DOHH2 (cell line): Measurements from ENCODE around the gene ANKRD34A.

Experiments used
- H3F3A ChIP-seq: fragments of 200-600 bp; sonication (generic), shearing (Covaris generic); 2 replicates; pipeline ENCODE4 v1.6.0; 2016; ENCODE audit warnings: antibody characterized with exemption, mild to moderate bottlenecking; ENCODE audit not compliant: control insufficient read depth, insufficient read depth
- H3K27ac ChIP-seq: fragments of 200-600 bp; sonication (generic); 2 replicates; pipeline ENCODE4 v1.5.1; 2014; ENCODE audit warnings: low read depth, mild to moderate bottlenecking, low read length, moderate library complexity
- H3K27me3 ChIP-seq: fragments of 200-600 bp; sonication (generic); 2 replicates; pipeline ENCODE4 v1.6.1; 2014; ENCODE audit warnings: mild to moderate bottlenecking, low read length, mixed read lengths; ENCODE audit not compliant: control insufficient read depth
- H3K36me3 ChIP-seq: fragments of 200-600 bp; sonication (generic); 2 replicates; pipeline ENCODE4 v1.6.1; 2014; ENCODE audit warnings: mild to moderate bottlenecking, low read length, moderate library complexity, mixed read lengths; ENCODE audit not compliant: control insufficient read depth
- H3K4me1 ChIP-seq: fragments of 200-600 bp; sonication (generic); 2 replicates; pipeline ENCODE4 v1.6.1; 2014; ENCODE audit warnings: mild to moderate bottlenecking, low read length, mixed read lengths; ENCODE audit not compliant: control insufficient read depth
- H3K4me2 ChIP-seq: fragments of 200-600 bp; sonication (generic); 2 replicates; pipeline ENCODE4 v1.6.0; 2014; ENCODE audit warnings: mild to moderate bottlenecking, low read length, moderate library complexity
- H3K4me3 ChIP-seq: fragments of 200-600 bp; sonication (generic); 2 replicates; pipeline ENCODE4 v1.5.1; 2014; ENCODE audit warnings: mild to moderate bottlenecking, low read length, mixed read lengths
- H3K79me2 ChIP-seq: fragments of 200-600 bp; sonication (generic); 2 replicates; pipeline ENCODE4 v1.6.1; 2014; ENCODE audit warnings: mild to moderate bottlenecking, low read length, mixed read lengths; ENCODE audit not compliant: control insufficient read depth
- H3K9me2 ChIP-seq: fragments of 200-600 bp; sonication (generic); replicated peaks from 2 replicates; pipeline ENCODE4 v1.6.1; 2014; ENCODE audit warnings: mild to moderate bottlenecking, low read length, mixed read lengths; ENCODE audit not compliant: control insufficient read depth
- H3K9me3 ChIP-seq: fragments of 200-600 bp; sonication (generic); 2 replicates; pipeline ENCODE4 v1.6.1; 2014; ENCODE audit warnings: antibody characterized with exemption, low read length, mixed read lengths; ENCODE audit not compliant: control insufficient read depth, insufficient read depth
- H4K20me1 ChIP-seq: fragments of 200-600 bp; sonication (generic); 2 replicates; pipeline ENCODE4 v1.6.0; 2014; ENCODE audit warnings: low read depth, mild to moderate bottlenecking, antibody characterized with exemption, low read length, moderate library complexity; ENCODE audit not compliant: control insufficient read depth, insufficient read depth
- CTCF ChIP-seq: fragments of 200-600 bp; sonication (generic); IDR thresholded peaks from one replicate; pipeline ENCODE4 v1.5.1; 2014; ENCODE audit warnings: antibody characterized with exemption, mild to moderate bottlenecking, low read depth, low read length; ENCODE audit not compliant: poor library complexity, severe bottlenecking
- EZH2phosphoT487 ChIP-seq: fragments of 200-600 bp; sonication (generic); IDR thresholded peaks from 2 replicates; pipeline ENCODE4 v1.6.1; 2017; ENCODE audit warnings: borderline replicate concordance, mild to moderate bottlenecking, antibody characterized with exemption, low read length, moderate library complexity, mixed read lengths

ANKRD34A gene

GRCh38 chr1:145942871-145943270 lies 21.5 kb downstream of the ANKRD34A start:
- no peak for TF ChIP-seq CTCF
- TF ChIP-seq EZH2phosphoT487: no peak
- H3K4me2 ChIP-seq: no peak overlapping the region
- no peaks in the 10 kb centered on the region for H3K9me3 ChIP-seq
- no peaks in the 10 kb centered on the region for H3K9me2 ChIP-seq
- no peak overlapping the region for H3K4me3 ChIP-seq
- no peaks in the 10 kb centered on the region for H3K79me2 ChIP-seq
- no peak overlapping the region for H3K27ac ChIP-seq
- no peaks in the 10 kb centered on the region for H3K27me3 ChIP-seq
- no peaks in the 10 kb centered on the region for H3F3A ChIP-seq
- H3K4me1 ChIP-seq: no peaks in the 10 kb centered on the region; the same call in 1 of the 2 replicates
- peaks cover 35% of the 10 kb centered on the region for H3K36me3 ChIP-seq
- no peaks in the 10 kb centered on the region for H4K20me1 ChIP-seq

- Histone ChIP-seq H3K27ac (no peak overlapping the region), H3F3A (no peaks in the 10 kb centered on the region), H4K20me1 (no peaks in the 10 kb centered on the region), H3K4me3 (no peak overlapping the region), H3K9me3 (no peaks in the 10 kb centered on the region), H3K27me3 (no peaks in the 10 kb centered on the region), H3K36me3 (peaks cover 33% of the 10 kb centered on the region), H3K4me1 (no peaks in the 10 kb centered on the region; the same call in 1 of the 2 replicates), H3K9me2 (no peaks in the 10 kb centered on the region), H3K4me2 (no peak overlapping the region), H3K79me2 (no peaks in the 10 kb centered on the region)
- TF ChIP-seq CTCF (no peak), EZH2phosphoT487 (no peak)
Observed at GRCh38 chr1:145942405-145942804, 22.0 kb downstream of the ANKRD34A start.

- Histone ChIP-seq H4K20me1 (no peaks in the 10 kb centered on the region), H3K4me3 (no peak overlapping the region), H3F3A (peaks cover 14% of the 10 kb centered on the region), H3K4me2 (no peak overlapping the region), H3K9me2 (no peaks in the 10 kb centered on the region), H3K4me1 (peaks cover 17% of the 10 kb centered on the region), H3K27ac (no peak overlapping the region), H3K27me3 (no peaks in the 10 kb centered on the region), H3K36me3 (peaks cover 36% of the 10 kb centered on the region), H3K79me2 (no peaks in the 10 kb centered on the region), H3K9me3 (no peaks in the 10 kb centered on the region)
- TF ChIP-seq CTCF (no peak), EZH2phosphoT487 (no peak)
Observed at GRCh38 chr1:145937436-145937835, 26.9 kb downstream of the ANKRD34A start.

GRCh38 chr1:145936247-145936646 lies 28.1 kb downstream of the ANKRD34A start:
- TF ChIP-seq CTCF (no peak), EZH2phosphoT487 (no peak)
- H3K4me3 ChIP-seq: no peak overlapping the region
- no peaks in the 10 kb centered on the region for H4K20me1 ChIP-seq
- H3F3A ChIP-seq: peaks cover 16% of the 10 kb centered on the region
- no peaks in the 10 kb centered on the region for H3K9me2 ChIP-seq
- no peaks in the 10 kb centered on the region for H3K9me3 ChIP-seq
- no peaks in the 10 kb centered on the region for H3K27me3 ChIP-seq
- H3K79me2 ChIP-seq: no peaks in the 10 kb centered on the region
- H3K4me2 ChIP-seq: no peak overlapping the region
- no peak overlapping the region for H3K27ac ChIP-seq
- H3K4me1 ChIP-seq: peaks cover 25% of the 10 kb centered on the region
- peaks cover 26% of the 10 kb centered on the region for H3K36me3 ChIP-seq
